ENCODE results near the gene C2CD4D. TPM values are rescaled to one million over a fixed set of nuclear protein-coding genes. Genes with fewer than 3 reads are reported as not detected.

C2CD4D gene
- total RNA-seq, 1 experiment from 2014 or later: 0.79 TPM

DNA sequence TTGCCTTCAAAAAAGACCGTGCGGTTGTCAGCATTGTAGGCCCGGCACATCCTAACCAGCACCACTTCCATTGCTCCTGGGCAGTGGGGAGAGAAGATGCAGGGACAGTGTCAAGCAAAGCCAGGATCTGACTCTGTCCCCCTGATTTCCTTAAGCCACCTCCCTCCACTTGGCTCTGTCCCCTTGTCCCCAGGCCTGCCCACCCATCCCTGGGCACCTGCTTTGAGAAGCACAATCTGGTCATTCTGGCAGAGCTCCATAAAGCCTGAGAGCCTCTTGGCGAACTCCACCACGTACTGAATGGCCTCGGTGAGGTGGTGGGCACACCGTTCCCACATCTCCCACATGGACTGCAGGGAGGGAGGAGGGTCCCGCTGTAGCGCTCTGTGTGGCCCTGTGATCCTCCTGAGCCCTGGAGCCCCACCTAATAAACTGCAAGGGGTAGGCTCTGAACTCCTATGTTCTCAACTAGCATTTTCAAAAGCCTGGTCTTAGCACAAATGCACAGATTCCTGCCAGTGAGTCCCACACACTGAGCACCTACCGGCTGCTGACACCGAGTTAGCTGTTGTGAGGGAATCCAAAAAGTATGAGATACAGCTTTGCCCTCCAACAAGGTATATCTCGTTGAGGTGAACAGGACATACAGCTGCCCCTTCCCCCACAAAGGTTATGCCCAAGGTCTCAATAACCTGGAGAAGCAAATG, 26.2 kb downstream of the C2CD4D start:
- Histone ChIP-seq H3K23ac (ENCODE audit: insufficient read length, low read depth, low read length) (no peak overlapping the region), H3K79me1 (ENCODE audit: insufficient read depth, low read depth, low read length, poor library complexity, severe bottlenecking) (no peaks in the 10 kb centered on the region), H2BK5ac (ENCODE audit: insufficient read length, low read length) (no peak overlapping the region), H3K4ac (ENCODE audit: low read depth, low read length) (no peak overlapping the region), H4K20me1 (ENCODE audit: control insufficient read depth, insufficient read depth, insufficient read length) (no peaks in the 10 kb centered on the region), H3K56ac (ENCODE audit: insufficient read length, low read depth, low read length) (no peak overlapping the region), H2AK5ac (ENCODE audit: insufficient read length, low read length) (no peak overlapping the region), H3K79me2 (ENCODE audit: insufficient read depth, low read length) (no peaks in the 10 kb centered on the region), H2BK120ac (ENCODE audit: low read depth, low read length, poor library complexity, severe bottlenecking) (no peak overlapping the region), H2AFZ (ENCODE audit: low read length) (no peak overlapping the region), H3T11ph (ENCODE audit: low read length) (no peak overlapping the region), H3K18ac (ENCODE audit: insufficient read length, low read depth, low read length) (no peak overlapping the region), H4K5ac (ENCODE audit: insufficient read length, low read depth, low read length) (no peak overlapping the region), H3K27me3 (ENCODE audit: insufficient read depth, low read length) (no peaks in the 10 kb centered on the region), H3K4me1 (ENCODE audit: insufficient read depth, low read length) (no peaks in the 10 kb centered on the region; the same call in 1 of the 2 replicates), H3K14ac (ENCODE audit: insufficient read depth, low read length) (no peak overlapping the region), H2BK15ac (ENCODE audit: low read depth, low read length) (no peak overlapping the region), H4K91ac (ENCODE audit: insufficient read length, low read depth, low read length) (no peak overlapping the region), H3K27ac (ENCODE audit: insufficient read length, low read depth, low read length) (no peak overlapping the region), H3K23me2 (ENCODE audit: insufficient read length, low read depth, low read length, poor library complexity, severe bottlenecking) (no peaks in the 10 kb centered on the region), H3K4me2 (ENCODE audit: insufficient read depth, insufficient read length, low read length) (no peak overlapping the region), H4K8ac (replicated peaks; ENCODE audit: insufficient read length, low read depth, low read length) (no peak overlapping the region), H2BK20ac (ENCODE audit: low read depth, low read length, poor library complexity, severe bottlenecking) (no peak overlapping the region), H3K9ac (ENCODE audit: extremely low read depth, insufficient read length, low read length) (no peak overlapping the region), H3K9me3 (ENCODE audit: control insufficient read depth, low read depth, low read length) (no peaks in the 10 kb centered on the region), H2BK12ac (ENCODE audit: insufficient read length, low read depth, low read length) (no peak overlapping the region)
- no peaks in the 10 kb centered on the region for H3K36me3 Mint-ChIP-seq (ENCODE audit: insufficient read depth in 1 of 3, low read depth in 3 of 3)
- peaks cover 5% of the 10 kb centered on the region; the same call in 1 of the 2 replicates for H3K27me3 Mint-ChIP-seq (ENCODE audit: low read depth)
- WGBS (ENCODE audit: extremely low coverage, insufficient read length, low lambda C conversion rate): no CpG with 5 or more reads among the region's 12 CpGs
- DNase-seq: no peak
- no peak overlapping the region for H3K27ac Mint-ChIP-seq
- peaks cover 22 to 24% of the 10 kb centered on the region in 2 experiments for H3K4me1 Mint-ChIP-seq
- no peaks in the 10 kb centered on the region for H3K9me3 Mint-ChIP-seq
- no peak overlapping the region for H3K4me3 Mint-ChIP-seq
- TF ChIP-seq, protein P1, sequence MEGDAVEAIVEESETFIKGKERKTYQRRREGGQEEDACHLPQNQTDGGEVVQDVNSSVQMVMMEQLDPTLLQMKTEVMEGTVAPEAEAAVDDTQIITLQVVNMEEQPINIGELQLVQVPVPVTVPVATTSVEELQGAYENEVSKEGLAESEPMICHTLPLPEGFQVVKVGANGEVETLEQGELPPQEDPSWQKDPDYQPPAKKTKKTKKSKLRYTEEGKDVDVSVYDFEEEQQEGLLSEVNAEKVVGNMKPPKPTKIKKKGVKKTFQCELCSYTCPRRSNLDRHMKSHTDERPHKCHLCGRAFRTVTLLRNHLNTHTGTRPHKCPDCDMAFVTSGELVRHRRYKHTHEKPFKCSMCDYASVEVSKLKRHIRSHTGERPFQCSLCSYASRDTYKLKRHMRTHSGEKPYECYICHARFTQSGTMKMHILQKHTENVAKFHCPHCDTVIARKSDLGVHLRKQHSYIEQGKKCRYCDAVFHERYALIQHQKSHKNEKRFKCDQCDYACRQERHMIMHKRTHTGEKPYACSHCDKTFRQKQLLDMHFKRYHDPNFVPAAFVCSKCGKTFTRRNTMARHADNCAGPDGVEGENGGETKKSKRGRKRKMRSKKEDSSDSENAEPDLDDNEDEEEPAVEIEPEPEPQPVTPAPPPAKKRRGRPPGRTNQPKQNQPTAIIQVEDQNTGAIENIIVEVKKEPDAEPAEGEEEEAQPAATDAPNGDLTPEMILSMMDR (conservative IDR thresholded peaks at IDR 0.05): no peak

All from H9 (cell line).